ENCODE data around the gene FOCAD.
A peak's percentile ranks its signal among the peaks of the same experiment; 100 is the strongest.

FOCAD gene

GRCh38 chr9:20835377-20836286 is 151.6 kb downstream of the FOCAD start:
- Mint-ChIP-seq H3K27ac (no peak overlapping the region), H3K36me3 (peaks cover 25% of the 10 kb centered on the region), H3K27me3 (no peaks in the 10 kb centered on the region), H3K4me1 (ENCODE audit: low read depth) (no peaks in the 10 kb centered on the region), H3K9me3 (ENCODE audit: low read depth) (no peaks in the 10 kb centered on the region), H3K4me3 (no peak overlapping the region)

GRCh38 chr9:20837166-20837565 is 153.1 kb downstream of the FOCAD start:
- Mint-ChIP-seq H3K27me3 (no peaks in the 10 kb centered on the region), H3K27ac (no peak overlapping the region), H3K4me3 (no peak overlapping the region), H3K9me3 (ENCODE audit: low read depth) (peaks cover 8% of the 10 kb centered on the region), H3K4me1 (ENCODE audit: low read depth) (no peaks in the 10 kb centered on the region), H3K36me3 (peaks cover 36% of the 10 kb centered on the region)

- Mint-ChIP-seq H3K4me1 (ENCODE audit: low read depth) (no peaks in the 10 kb centered on the region), H3K36me3 (peaks cover 41% of the 10 kb centered on the region), H3K27ac (no peak overlapping the region), H3K9me3 (ENCODE audit: low read depth) (peaks cover 8% of the 10 kb centered on the region), H3K27me3 (no peaks in the 10 kb centered on the region), H3K4me3 (no peak overlapping the region)
Measured at GRCh38 chr9:20838218-20838617, 154.2 kb downstream of the FOCAD start.

- Mint-ChIP-seq H3K9me3 (ENCODE audit: low read depth) (peaks cover 8% of the 10 kb centered on the region), H3K4me1 (ENCODE audit: low read depth) (no peaks in the 10 kb centered on the region), H3K36me3 (peaks cover 29% of the 10 kb centered on the region), H3K27me3 (no peaks in the 10 kb centered on the region), H3K4me3 (no peak overlapping the region), H3K27ac (no peak overlapping the region)
Measured at GRCh38 chr9:20844916-20845315, 160.9 kb downstream of the FOCAD start.

- no peak overlapping the region for H3K27ac Mint-ChIP-seq
- no peak overlapping the region for H3K4me3 Mint-ChIP-seq
- H3K9me3 Mint-ChIP-seq (ENCODE audit: low read depth): no peaks in the 10 kb centered on the region
- no peaks in the 10 kb centered on the region for H3K27me3 Mint-ChIP-seq
- peaks cover 10% of the 10 kb centered on the region for H3K36me3 Mint-ChIP-seq
- no peaks in the 10 kb centered on the region for H3K4me1 Mint-ChIP-seq (ENCODE audit: low read depth)
Measured at GRCh38 chr9:20848490-20848889, 164.4 kb downstream of the FOCAD start.

- H3K27ac Mint-ChIP-seq: no peak overlapping the region
- H3K27me3 Mint-ChIP-seq: no peaks in the 10 kb centered on the region
- H3K9me3 Mint-ChIP-seq (ENCODE audit: low read depth): peaks cover 5% of the 10 kb centered on the region
- peaks cover 27% of the 10 kb centered on the region for H3K36me3 Mint-ChIP-seq
- no peak overlapping the region for H3K4me3 Mint-ChIP-seq
- H3K4me1 Mint-ChIP-seq (ENCODE audit: low read depth): no peaks in the 10 kb centered on the region
Measured at GRCh38 chr9:20853866-20854265, 169.8 kb downstream of the FOCAD start.

GRCh38 chr9:20854444-20854843 is 170.4 kb downstream of the FOCAD start:
- Mint-ChIP-seq H3K4me1 (ENCODE audit: low read depth) (no peaks in the 10 kb centered on the region), H3K36me3 (peaks cover 27% of the 10 kb centered on the region), H3K27ac (no peak overlapping the region), H3K4me3 (no peak overlapping the region), H3K9me3 (ENCODE audit: low read depth) (peaks cover 5% of the 10 kb centered on the region), H3K27me3 (no peaks in the 10 kb centered on the region)

GRCh38 chr9:20863945-20864344 is 179.9 kb downstream of the FOCAD start:
- no peak overlapping the region for H3K27ac Mint-ChIP-seq
- H3K27me3 Mint-ChIP-seq: no peaks in the 10 kb centered on the region
- H3K36me3 Mint-ChIP-seq: peaks cover 17% of the 10 kb centered on the region
- peaks cover 7% of the 10 kb centered on the region for H3K4me1 Mint-ChIP-seq (ENCODE audit: low read depth)
- no peaks in the 10 kb centered on the region for H3K9me3 Mint-ChIP-seq (ENCODE audit: low read depth)
- H3K4me3 Mint-ChIP-seq: no peak overlapping the region

- H3K27ac Mint-ChIP-seq: peak overlapping the region; percentile 61
- H3K9me3 Mint-ChIP-seq (ENCODE audit: low read depth): no peaks in the 10 kb centered on the region
- H3K36me3 Mint-ChIP-seq: peaks cover 19% of the 10 kb centered on the region
- H3K4me3 Mint-ChIP-seq: no peak overlapping the region
- H3K4me1 Mint-ChIP-seq (ENCODE audit: low read depth): peaks cover 7% of the 10 kb centered on the region
- H3K27me3 Mint-ChIP-seq: no peaks in the 10 kb centered on the region
Measured at GRCh38 chr9:20865347-20865746, 181.3 kb downstream of the FOCAD start.

GRCh38 chr9:20870115-20870514 is 186.1 kb downstream of the FOCAD start:
- Mint-ChIP-seq H3K27ac (no peak overlapping the region), H3K27me3 (no peaks in the 10 kb centered on the region), H3K4me3 (no peak overlapping the region), H3K4me1 (ENCODE audit: low read depth) (peaks cover 15% of the 10 kb centered on the region), H3K36me3 (peaks cover 14% of the 10 kb centered on the region), H3K9me3 (ENCODE audit: low read depth) (no peaks in the 10 kb centered on the region)

- Mint-ChIP-seq H3K4me3 (no peak overlapping the region), H3K9me3 (ENCODE audit: low read depth) (no peaks in the 10 kb centered on the region), H3K36me3 (peaks cover 7% of the 10 kb centered on the region), H3K27ac (peak overlapping the region; percentile 5), H3K27me3 (no peaks in the 10 kb centered on the region), H3K4me1 (ENCODE audit: low read depth) (peaks cover 11% of the 10 kb centered on the region)
Measured at GRCh38 chr9:20872340-20872977, 188.4 kb downstream of the FOCAD start.

GRCh38 chr9:20873240-20873865 is 189.3 kb downstream of the FOCAD start:
- Mint-ChIP-seq H3K4me1 (ENCODE audit: low read depth) (peaks cover 11% of the 10 kb centered on the region), H3K9me3 (ENCODE audit: low read depth) (no peaks in the 10 kb centered on the region), H3K36me3 (peaks cover 7% of the 10 kb centered on the region), H3K27ac (no peak overlapping the region), H3K27me3 (no peaks in the 10 kb centered on the region), H3K4me3 (no peak overlapping the region)

GRCh38 chr9:20880271-20880670 is 196.2 kb downstream of the FOCAD start:
- Mint-ChIP-seq H3K27me3 (no peaks in the 10 kb centered on the region), H3K27ac (no peak overlapping the region), H3K36me3 (no peaks in the 10 kb centered on the region)

GRCh38 chr9:20880675-20881074 is 196.6 kb downstream of the FOCAD start:
- Mint-ChIP-seq H3K27ac (no peak overlapping the region), H3K4me3 (no peak overlapping the region), H3K27me3 (no peaks in the 10 kb centered on the region), H3K9me3 (ENCODE audit: low read depth) (no peaks in the 10 kb centered on the region), H3K36me3 (no peaks in the 10 kb centered on the region), H3K4me1 (ENCODE audit: low read depth) (no peaks in the 10 kb centered on the region)

More at GRCh38 chr9:20880271-20880670, 196.2 kb downstream of the FOCAD start:
- H3K4me3 Mint-ChIP-seq: no peak overlapping the region
- H3K9me3 Mint-ChIP-seq (ENCODE audit: low read depth): no peaks in the 10 kb centered on the region
- no peaks in the 10 kb centered on the region for H3K4me1 Mint-ChIP-seq (ENCODE audit: low read depth)

- H3K9me3 Mint-ChIP-seq (ENCODE audit: low read depth): no peaks in the 10 kb centered on the region
- H3K27ac Mint-ChIP-seq: no peak overlapping the region
- H3K27me3 Mint-ChIP-seq: no peaks in the 10 kb centered on the region
- no peaks in the 10 kb centered on the region for H3K4me1 Mint-ChIP-seq (ENCODE audit: low read depth)
- no peak overlapping the region for H3K4me3 Mint-ChIP-seq
- peaks cover 11% of the 10 kb centered on the region for H3K36me3 Mint-ChIP-seq
Measured at GRCh38 chr9:20884985-20885593, 201.0 kb downstream of the FOCAD start.
